HUES48 (cell line): Measurements from ENCODE around the gene SHLD2.
A peak's percentile ranks its signal among the peaks of the same experiment; 100 is the strongest.
"Not testable (repeated sequence)": the region's sequence is repeated elsewhere in the genome, so short reads cannot be mapped to it uniquely, and the experiment has no call there.

Experiments used
- H3K27ac ChIP-seq: one replicate; pipeline ENCODE4 v1.7.0; 2013; ENCODE audit warnings: low read depth, low read length, inconsistent platforms
- H3K27me3 ChIP-seq: 2 replicates; pipeline ENCODE4 v1.6.1; 2013; ENCODE audit warnings: mild to moderate bottlenecking, low read length; ENCODE audit not compliant: control insufficient read depth, insufficient read depth
- H3K36me3 ChIP-seq: 2 replicates; pipeline ENCODE4 v1.6.1; 2013; ENCODE audit warnings: low read length; ENCODE audit not compliant: control insufficient read depth, insufficient read depth
- H3K4me1 ChIP-seq: 2 replicates; pipeline ENCODE4 v1.6.1; 2013; ENCODE audit warnings: mild to moderate bottlenecking, low read length; ENCODE audit not compliant: control insufficient read depth, insufficient read depth
- H3K4me3 ChIP-seq: 2 replicates; pipeline ENCODE4 v1.5.1; 2013; ENCODE audit warnings: mild to moderate bottlenecking, low read depth, low read length
- H3K9ac ChIP-seq: 2 replicates; pipeline ENCODE4 v1.6.1; 2013; ENCODE audit warnings: mild to moderate bottlenecking, low read depth, low read length, moderate library complexity
- H3K9me3 ChIP-seq: 2 replicates; pipeline ENCODE4 v1.6.1; 2013; ENCODE audit warnings: low read length; ENCODE audit not compliant: control insufficient read depth, insufficient read depth

The SHLD2 gene

GRCh38 chr10:87145598-87145997 is 50.6 kb downstream of the SHLD2 start:
- H3K9me3 ChIP-seq, H3K4me1 ChIP-seq, H3K4me3 ChIP-seq, H3K27me3 ChIP-seq, H3K36me3 ChIP-seq, H3K27ac ChIP-seq, H3K9ac ChIP-seq: not testable (repeated sequence)

DNA sequence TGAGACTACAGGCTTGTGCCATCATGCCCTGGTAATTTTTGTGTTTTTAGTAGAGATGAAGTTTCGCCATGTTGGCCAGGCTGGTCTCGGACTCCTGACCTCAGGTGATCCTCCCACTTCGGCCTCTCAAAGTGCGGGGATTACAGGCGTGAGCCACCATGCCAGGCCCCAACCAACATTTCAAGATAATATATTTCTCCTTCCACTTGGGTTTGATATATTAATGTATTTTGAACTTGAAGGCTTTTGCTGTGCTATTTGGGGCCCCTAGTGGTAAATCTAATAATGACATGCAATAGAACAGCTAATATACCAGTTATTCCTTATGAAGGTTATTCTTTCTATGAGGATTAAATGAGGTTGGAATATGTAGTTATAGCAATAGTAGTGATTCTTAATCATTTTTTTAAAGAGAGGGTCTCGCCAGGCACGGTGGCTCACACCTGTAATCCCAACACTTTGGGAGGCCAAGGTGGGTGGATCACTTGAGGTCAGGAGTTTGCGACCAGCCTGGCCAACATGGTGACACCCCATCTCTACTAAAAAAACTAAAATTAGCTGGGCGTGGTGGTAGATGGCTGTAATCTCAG is 54.1 kb downstream of the SHLD2 start:
- not testable (repeated sequence) for H3K27ac ChIP-seq, H3K27me3 ChIP-seq, H3K4me3 ChIP-seq, H3K36me3 ChIP-seq, H3K9me3 ChIP-seq, H3K4me1 ChIP-seq, H3K9ac ChIP-seq

GRCh38 chr10:87151516-87151915 is 56.5 kb downstream of the SHLD2 start:
- not testable (repeated sequence) for H3K27ac ChIP-seq, H3K4me1 ChIP-seq, H3K9me3 ChIP-seq, H3K36me3 ChIP-seq, H3K27me3 ChIP-seq, H3K4me3 ChIP-seq, H3K9ac ChIP-seq

DNA sequence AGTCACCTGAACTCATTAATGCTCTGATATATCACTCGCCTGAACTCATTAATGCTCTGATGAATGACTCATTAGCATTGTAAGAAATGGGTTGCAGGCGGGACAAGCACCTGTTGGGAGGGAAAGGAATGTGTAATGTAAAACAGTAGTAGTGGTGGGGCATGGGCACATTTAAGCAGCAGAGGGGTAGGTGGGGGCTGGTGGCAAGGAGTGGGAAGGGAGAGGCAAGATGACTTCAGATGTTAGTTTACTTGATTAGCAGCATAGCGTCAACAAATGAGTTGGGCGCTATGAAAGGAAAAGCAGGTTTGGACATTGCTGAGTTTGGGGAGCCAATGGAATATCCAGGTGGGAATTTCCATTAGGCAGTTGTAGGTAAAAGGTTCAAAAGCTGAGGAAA is 61.8 kb downstream of the SHLD2 start:
- not testable (repeated sequence) for H3K9me3 ChIP-seq, H3K4me3 ChIP-seq, H3K27ac ChIP-seq, H3K9ac ChIP-seq, H3K4me1 ChIP-seq, H3K27me3 ChIP-seq, H3K36me3 ChIP-seq

GRCh38 chr10:87157821-87158220 is 62.8 kb downstream of the SHLD2 start:
- H3K27me3 ChIP-seq, H3K36me3 ChIP-seq, H3K9ac ChIP-seq, H3K27ac ChIP-seq, H3K4me1 ChIP-seq, H3K9me3 ChIP-seq: not testable (repeated sequence)
- H3K4me3 ChIP-seq = peak overlapping the region; percentile 27; the same call in 1 of the 2 replicates

DNA sequence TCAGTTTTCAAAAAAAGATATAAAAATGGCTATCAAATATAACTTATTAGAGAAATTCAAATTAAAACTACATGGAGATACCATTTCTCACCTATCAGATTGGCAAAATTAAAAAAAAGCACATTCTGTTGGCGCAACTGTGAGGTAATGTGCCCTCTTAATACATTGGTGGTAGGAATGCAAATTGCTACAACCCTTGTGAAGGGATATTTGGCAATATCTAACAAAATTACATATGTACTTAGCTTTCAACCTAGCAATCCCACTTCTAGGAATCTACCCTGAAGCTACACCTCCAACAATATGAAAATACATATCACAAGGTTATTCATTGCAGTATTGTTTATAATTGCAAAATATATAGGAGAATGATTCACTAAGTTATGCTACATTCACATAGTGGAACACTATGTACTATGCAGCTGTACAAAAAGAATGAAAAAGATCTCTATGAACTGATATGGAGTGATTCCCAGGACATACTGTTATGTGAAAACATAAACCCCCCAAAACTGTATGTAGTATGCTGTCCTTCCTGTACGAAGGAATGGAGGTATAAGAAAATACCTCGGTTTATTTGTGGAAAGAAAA is 67.8 kb downstream of the SHLD2 start:
- not testable (repeated sequence) for H3K4me3 ChIP-seq, H3K27ac ChIP-seq, H3K27me3 ChIP-seq, H3K36me3 ChIP-seq, H3K9me3 ChIP-seq, H3K4me1 ChIP-seq, H3K9ac ChIP-seq

DNA sequence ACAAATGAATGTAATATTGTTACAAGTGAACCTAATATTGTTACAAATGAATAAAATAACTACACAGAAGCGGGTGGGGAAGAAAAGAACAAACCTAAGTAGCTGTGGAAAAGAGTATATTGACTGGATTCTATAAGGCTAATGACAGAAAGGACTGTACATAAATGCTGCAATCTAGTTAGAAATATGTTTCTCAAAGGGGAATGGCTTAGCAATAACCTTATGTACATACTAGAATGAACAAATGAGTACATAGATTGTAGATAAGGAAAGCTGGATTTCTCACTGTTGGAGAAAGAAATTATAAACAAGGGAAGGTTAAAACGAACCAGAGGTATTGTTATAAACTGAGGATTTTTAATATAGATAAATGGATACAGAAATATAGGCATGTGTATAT is 68.4 kb downstream of the SHLD2 start:
- H3K27ac ChIP-seq, H3K36me3 ChIP-seq, H3K4me3 ChIP-seq, H3K4me1 ChIP-seq, H3K27me3 ChIP-seq, H3K9me3 ChIP-seq, H3K9ac ChIP-seq: not testable (repeated sequence)

DNA sequence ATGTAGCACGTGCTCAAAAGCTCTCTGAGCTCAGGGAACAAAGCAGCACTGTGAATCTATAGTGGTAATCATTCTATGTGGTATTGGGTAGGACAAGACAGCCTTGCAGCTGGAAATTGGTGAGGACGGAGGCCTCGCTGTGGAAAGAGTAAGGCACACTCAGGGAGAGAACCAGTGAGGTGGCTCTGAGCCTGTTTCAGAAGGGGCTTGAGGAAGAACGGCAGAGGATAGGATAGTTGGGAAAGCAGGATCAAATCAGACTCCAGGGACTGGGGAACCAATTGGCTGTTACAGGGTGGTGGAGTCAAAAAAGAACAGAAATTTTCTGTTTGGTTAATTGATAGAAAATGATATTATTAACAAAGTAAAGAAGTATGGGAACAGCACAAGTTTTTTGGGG is 74.9 kb downstream of the SHLD2 start:
- not testable (repeated sequence) for H3K36me3 ChIP-seq, H3K27me3 ChIP-seq, H3K4me1 ChIP-seq, H3K9me3 ChIP-seq, H3K4me3 ChIP-seq, H3K9ac ChIP-seq, H3K27ac ChIP-seq

DNA sequence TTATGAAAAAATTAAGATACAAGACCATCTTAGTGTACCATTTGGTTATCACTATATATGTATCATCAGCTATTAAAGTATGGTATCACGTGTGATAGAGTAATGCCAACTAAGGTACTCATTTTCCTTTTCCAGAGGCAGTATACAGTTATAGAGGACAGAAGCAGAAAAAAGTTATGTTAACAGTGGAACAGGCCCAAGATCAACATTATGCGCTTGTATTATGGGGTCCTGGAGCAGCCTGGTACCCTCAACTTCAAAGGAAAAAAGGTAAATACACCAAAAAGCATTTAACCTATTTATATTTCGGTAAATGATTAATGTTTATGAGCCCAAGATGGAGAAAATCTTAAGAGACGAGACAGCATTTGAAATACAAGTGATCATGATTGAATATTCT is 75.7 kb downstream of the SHLD2 start:
- H3K27me3 ChIP-seq, H3K4me1 ChIP-seq, H3K4me3 ChIP-seq, H3K27ac ChIP-seq, H3K36me3 ChIP-seq, H3K9me3 ChIP-seq, H3K9ac ChIP-seq: not testable (repeated sequence)

DNA sequence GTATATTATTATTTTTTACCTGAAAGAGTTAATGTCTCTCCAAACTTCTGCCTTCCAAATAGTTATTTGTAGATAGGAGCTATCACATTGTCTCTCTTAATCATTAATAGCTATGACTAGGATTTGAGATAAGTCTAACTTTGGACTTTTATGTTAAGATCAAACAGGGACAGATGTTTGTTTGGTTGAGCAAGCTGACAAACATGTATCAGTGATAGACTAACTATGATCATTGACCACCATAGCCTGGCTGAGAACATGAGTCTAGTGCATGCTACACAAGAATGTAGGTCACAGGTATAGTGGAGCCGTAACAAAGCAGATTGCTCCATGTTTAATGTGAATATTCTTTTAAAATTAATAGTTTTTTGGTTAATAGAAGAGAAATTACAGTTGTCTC is 76.7 kb downstream of the SHLD2 start:
- not testable (repeated sequence) for H3K27me3 ChIP-seq, H3K36me3 ChIP-seq, H3K9me3 ChIP-seq, H3K4me3 ChIP-seq, H3K27ac ChIP-seq, H3K4me1 ChIP-seq, H3K9ac ChIP-seq

DNA sequence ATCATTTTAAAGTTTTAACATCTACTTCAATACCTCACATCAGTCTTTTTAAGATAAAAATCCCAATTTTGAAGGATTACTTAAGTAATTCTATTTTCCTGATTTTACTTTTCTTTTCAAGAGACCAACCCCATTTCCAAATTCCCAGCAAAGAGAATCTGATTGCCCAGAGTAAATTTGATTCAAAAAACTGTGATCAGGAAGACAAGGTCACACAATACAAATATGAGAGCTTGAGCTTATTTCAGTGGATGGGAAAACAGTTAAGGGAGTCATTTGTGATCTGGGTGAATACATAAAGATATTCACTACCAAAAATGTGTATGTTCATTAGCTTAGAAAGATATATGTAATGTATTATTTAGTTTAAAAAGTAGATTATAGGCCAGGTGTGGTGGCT is 77.2 kb downstream of the SHLD2 start:
- H3K9me3 ChIP-seq, H3K4me3 ChIP-seq, H3K4me1 ChIP-seq, H3K27ac ChIP-seq, H3K27me3 ChIP-seq, H3K36me3 ChIP-seq, H3K9ac ChIP-seq: not testable (repeated sequence)

DNA sequence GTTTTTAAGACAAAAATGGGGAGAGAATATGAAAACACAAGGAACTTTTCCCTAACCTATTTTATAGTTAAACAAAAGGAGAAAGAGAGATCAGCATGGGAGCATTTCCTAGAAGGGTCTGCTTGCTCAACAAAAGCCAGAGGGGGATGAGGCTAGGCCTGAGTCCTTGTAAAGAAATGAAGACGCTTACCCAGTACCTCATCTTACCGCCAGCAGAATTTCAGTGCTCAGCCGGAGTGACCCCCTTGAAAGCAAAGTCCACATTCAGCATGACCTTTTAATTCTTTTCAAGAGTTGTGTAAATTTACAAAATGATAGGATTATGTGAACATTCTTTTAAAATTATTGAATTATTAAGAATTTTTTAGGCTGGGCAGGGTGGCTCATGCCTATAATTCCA is 82.6 kb downstream of the SHLD2 start:
- H3K9ac ChIP-seq, H3K4me3 ChIP-seq, H3K9me3 ChIP-seq, H3K4me1 ChIP-seq, H3K36me3 ChIP-seq, H3K27me3 ChIP-seq, H3K27ac ChIP-seq: not testable (repeated sequence)
